H9 (cell line): ENCODE data around the gene TMEM267. TPM values are rescaled to one million over a fixed set of nuclear protein-coding genes. Genes with fewer than 3 reads are reported as not detected.

Source experiments
- DNase-seq: peaks from one replicate; pipeline ENCODE4 v3.0.0-alpha.2; 2017
- H2AFZ ChIP-seq: one replicate; pipeline ENCODE4 v1.6.1; 2013; ENCODE audit warnings: mild to moderate bottlenecking, low read length, control low read depth, moderate library complexity
- H2AK5ac ChIP-seq: 2 replicates; pipeline ENCODE4 v1.6.1; 2013; ENCODE audit warnings: low read length, control low read depth, mixed read lengths; ENCODE audit not compliant: insufficient read length
- H2BK120ac ChIP-seq: one replicate; pipeline ENCODE4 v1.6.1; 2013; ENCODE audit warnings: low read depth, mild to moderate bottlenecking, low read length, control low read depth, inconsistent platforms; ENCODE audit not compliant: poor library complexity, severe bottlenecking
- H2BK12ac ChIP-seq: 2 replicates; pipeline ENCODE4 v1.6.1; 2013; ENCODE audit warnings: low read length, control low read depth, mixed read lengths, low read depth; ENCODE audit not compliant: insufficient read length
- H2BK15ac ChIP-seq: 2 replicates; pipeline ENCODE4 v1.6.1; 2013; ENCODE audit warnings: low read depth, low read length, control low read depth
- H2BK20ac ChIP-seq: one replicate; pipeline ENCODE4 v1.6.1; 2013; ENCODE audit warnings: low read depth, mild to moderate bottlenecking, low read length, control low read depth, inconsistent platforms; ENCODE audit not compliant: poor library complexity, severe bottlenecking
- H2BK5ac ChIP-seq: 2 replicates; pipeline ENCODE4 v1.6.1; 2013; ENCODE audit warnings: low read length, control low read depth, mixed read lengths; ENCODE audit not compliant: insufficient read length
- H3K14ac ChIP-seq: 2 replicates; pipeline ENCODE4 v1.6.1; 2013; ENCODE audit warnings: low read length, control low read depth; ENCODE audit not compliant: insufficient read depth
- H3K18ac ChIP-seq: 2 replicates; pipeline ENCODE4 v1.6.1; 2013; ENCODE audit warnings: low read depth, mild to moderate bottlenecking, mixed read lengths, low read length, control low read depth; ENCODE audit not compliant: insufficient read length
- H3K23ac ChIP-seq: 2 replicates; pipeline ENCODE4 v1.6.1; 2013; ENCODE audit warnings: low read length, control low read depth, mixed read lengths, low read depth; ENCODE audit not compliant: insufficient read length
- H3K23me2 ChIP-seq: 2 replicates; pipeline ENCODE4 v1.6.1; 2013; ENCODE audit warnings: low read depth, mild to moderate bottlenecking, mixed read lengths, low read length, control low read depth; ENCODE audit not compliant: insufficient read length, poor library complexity, severe bottlenecking
- H3K27ac ChIP-seq: 2 replicates; pipeline ENCODE4 v1.5.1; 2013; ENCODE audit warnings: low read length, control low read depth, mixed read lengths, low read depth; ENCODE audit not compliant: insufficient read length
- H3K27me3 ChIP-seq: 2 replicates; pipeline ENCODE4 v1.6.1; 2013; ENCODE audit warnings: low read length, control low read depth, inconsistent platforms; ENCODE audit not compliant: insufficient read depth
- H3K4ac ChIP-seq: 2 replicates; pipeline ENCODE4 v1.6.1; 2013; ENCODE audit warnings: low read depth, mild to moderate bottlenecking, control low read depth, inconsistent platforms, low read length, moderate library complexity
- H3K4me1 ChIP-seq: 2 replicates; pipeline ENCODE4 v1.6.1; 2013; ENCODE audit warnings: low read length, control low read depth, inconsistent platforms; ENCODE audit not compliant: insufficient read depth
- H3K4me2 ChIP-seq: 2 replicates; pipeline ENCODE4 v1.6.1; 2013; ENCODE audit warnings: low read length, control low read depth, mixed read lengths; ENCODE audit not compliant: insufficient read length, insufficient read depth
- H3K56ac ChIP-seq: 2 replicates; pipeline ENCODE4 v1.6.1; 2013; ENCODE audit warnings: low read depth, mild to moderate bottlenecking, mixed read lengths, low read length, control low read depth; ENCODE audit not compliant: insufficient read length
- H3K79me1 ChIP-seq: 2 replicates; pipeline ENCODE4 v1.6.1; 2013; ENCODE audit warnings: low read depth, mild to moderate bottlenecking, moderate library complexity, low read length, control low read depth, inconsistent platforms; ENCODE audit not compliant: insufficient read depth, poor library complexity, severe bottlenecking
- H3K79me2 ChIP-seq: 2 replicates; pipeline ENCODE4 v1.6.1; 2013; ENCODE audit warnings: low read length, control low read depth, inconsistent platforms; ENCODE audit not compliant: insufficient read depth
- H3K9ac ChIP-seq: 2 replicates; pipeline ENCODE4 v1.6.1; 2013; ENCODE audit warnings: low read length, control low read depth, mixed read lengths; ENCODE audit not compliant: insufficient read length; ENCODE audit errors: extremely low read depth
- H3K9me3 ChIP-seq: one replicate; pipeline ENCODE4 v1.6.1; 2013; ENCODE audit warnings: low read depth, low read length, inconsistent platforms; ENCODE audit not compliant: control insufficient read depth
- H3T11ph ChIP-seq: one replicate; pipeline ENCODE4 v1.6.1; 2013; ENCODE audit warnings: mild to moderate bottlenecking, low read length, control low read depth, inconsistent platforms
- H4K20me1 ChIP-seq: one replicate; pipeline ENCODE4 v1.6.1; 2013; ENCODE audit not compliant: control insufficient read depth, insufficient read length, insufficient read depth
- H4K5ac ChIP-seq: 2 replicates; pipeline ENCODE4 v1.6.1; 2013; ENCODE audit warnings: low read depth, mild to moderate bottlenecking, mixed read lengths, low read length, control low read depth; ENCODE audit not compliant: insufficient read length
- H4K8ac ChIP-seq: replicated peaks from 2 replicates; pipeline ENCODE4 v1.6.1; 2013; ENCODE audit warnings: low read length, control low read depth, mixed read lengths, low read depth; ENCODE audit not compliant: insufficient read length
- H4K91ac ChIP-seq: 2 replicates; pipeline ENCODE4 v1.6.1; 2013; ENCODE audit warnings: low read depth, mild to moderate bottlenecking, moderate library complexity, mixed read lengths, low read length, control low read depth; ENCODE audit not compliant: insufficient read length
- H3K27ac Mint-ChIP-seq, 3 experiments: 2 replicates in 2 of 3; 3 replicates in 1 of 3; pipeline ENCODE4 v1.8.0; 2020 to 2021; ENCODE audit warnings: mixed read lengths in 3 of 3, mild to moderate bottlenecking in 1 of 3, moderate library complexity in 1 of 3
- H3K27me3 Mint-ChIP-seq: 2 replicates; pipeline ENCODE4 v1.8.0; 2021; ENCODE audit warnings: low read depth, mild to moderate bottlenecking, moderate library complexity, mixed read lengths
- H3K36me3 Mint-ChIP-seq, 3 experiments: 2 replicates in 2 of 3; 3 replicates in 1 of 3; pipeline ENCODE4 v1.8.0; 2020 to 2021; ENCODE audit warnings: low read depth in 3 of 3, mixed read lengths in 3 of 3; ENCODE audit not compliant: insufficient read depth in 1 of 3
- H3K4me1 Mint-ChIP-seq, 2 experiments: 2 replicates each; pipeline ENCODE4 v1.8.0; 2020; ENCODE audit warnings: mixed read lengths in 2 of 2
- H3K4me3 Mint-ChIP-seq, 2 experiments: 2 replicates in 1 of 2; 3 replicates in 1 of 2; pipeline ENCODE4 v1.8.0; 2020 to 2021; ENCODE audit warnings: mild to moderate bottlenecking in 2 of 2, mixed read lengths in 2 of 2, moderate library complexity in 1 of 2
- H3K9me3 Mint-ChIP-seq, 2 experiments: 2 replicates in 1 of 2; 3 replicates in 1 of 2; pipeline ENCODE4 v1.8.0; 2020; ENCODE audit warnings: mild to moderate bottlenecking in 2 of 2, mixed read lengths in 2 of 2, moderate library complexity in 1 of 2
- CTCF ChIP-seq: fragments of 200-600 bp; sonication (generic); conservative IDR thresholded peaks from 3 replicates; pipeline ENCODE4 v1.8.0; 2021; ENCODE audit warnings: antibody characterized with exemption, mild to moderate bottlenecking
- WGBS: extraction: QIAGEN DNeasy Blood & Tissue Kit; methylation state at CpG from one replicate; pipeline ENCODE4 v1.1.7; 2013; ENCODE audit warnings: missing lambda C conversion rate, low lambda C conversion rate, mixed read lengths; ENCODE audit not compliant: insufficient read length; ENCODE audit errors: extremely low coverage; 5-methylcytosine and 5-hydroxymethylcytosine counted together
- total RNA-seq: library from RNA; stranded (reverse); gene quantifications from 2 replicates; pipeline ENCODE4 v1.2.1, GENCODE V29; 2021

Gene TMEM267
- total RNA-seq, 1 experiment from 2014 or later = 5.1 TPM

- Mint-ChIP-seq H3K9me3 (no peaks in the 10 kb centered on the region), H3K27me3 (peaks cover 3% of the 10 kb centered on the region; the same call in 1 of the 2 replicates), H3K4me1 (peaks cover 5 to 6% of the 10 kb centered on the region in 2 experiments; a peak in 3 of 4 replicates), H3K4me3 (no peak overlapping the region), H3K36me3 (no peaks in the 10 kb centered on the region; a peak in 1 of 7 replicates), H3K27ac (no peak overlapping the region)
- no peak for TF ChIP-seq CTCF
- H3K79me1 ChIP-seq = no peaks in the 10 kb centered on the region
- H3K9me3 ChIP-seq = no peaks in the 10 kb centered on the region
- H3K23me2 ChIP-seq = no peaks in the 10 kb centered on the region
- H4K8ac ChIP-seq = no peak overlapping the region
- H3K18ac ChIP-seq = no peak overlapping the region
- no peak overlapping the region for H3K4ac ChIP-seq
- H4K5ac ChIP-seq = no peak overlapping the region
- no peak overlapping the region for H4K91ac ChIP-seq
- H2BK5ac ChIP-seq = no peak overlapping the region
- H3K79me2 ChIP-seq = no peaks in the 10 kb centered on the region
- H3K4me2 ChIP-seq = no peak overlapping the region
- H3K9ac ChIP-seq = no peak overlapping the region
- no peaks in the 10 kb centered on the region for H3K27me3 ChIP-seq
- WGBS = no CpG with 5 or more reads among the region's 1 CpG
- no peak overlapping the region for H2AFZ ChIP-seq
- H2BK12ac ChIP-seq = no peak overlapping the region
- H3K23ac ChIP-seq = no peak overlapping the region
- no peak overlapping the region for H2AK5ac ChIP-seq
- H4K20me1 ChIP-seq = no peaks in the 10 kb centered on the region
- no peak for DNase-seq
- H3T11ph ChIP-seq = no peak overlapping the region
- no peak overlapping the region for H2BK15ac ChIP-seq
- H3K14ac ChIP-seq = no peak overlapping the region
- H3K27ac ChIP-seq = no peak overlapping the region
- no peak overlapping the region for H2BK20ac ChIP-seq
- H3K56ac ChIP-seq = no peak overlapping the region
- no peaks in the 10 kb centered on the region for H3K4me1 ChIP-seq
- no peak overlapping the region for H2BK120ac ChIP-seq
Observed at GRCh38 chr5:43412644-43413043, 71.0 kb downstream of the TMEM267 start.
